K562 (cell line): Measurements from ENCODE around the gene MMP27. TPM values are rescaled to one million over a fixed set of nuclear protein-coding genes. Genes with fewer than 3 reads are reported as not detected.

ENCODE experiments used
- ATAC-seq: fragments of 200-7000 bp; cut with Tn5 transposase; 3 replicates; pipeline ENCODE4 v1.9.1; 2020; ENCODE audit warnings: moderate library complexity
- BruUV-seq: library from RNA; stranded (reverse); fragments of 400-500 nt; replicated peaks from 2 replicates; lab custom pipeline; 2021; lab: Mats Ljungman, UMichigan
- CTCF ChIA-PET: fragments of 300-600 bp; formaldehyde crosslinking; extraction: SDS; loops from one replicate; lab custom pipeline; 2021; ENCODE audit warnings: low intra/inter-chr PET ratio; lab: Yijun Ruan, JAX
- POLR2A ChIA-PET: fragments of 300-600, 350-650 bp; sonication (Branson Sonifier 250); formaldehyde crosslinking; extraction: SDS; loops from one replicate; lab custom pipeline; 2021; ENCODE audit warnings: antibody characterized with exemption, inconsistent platforms; lab: Yijun Ruan, JAX
- DNase-seq, 4 experiments: peaks; one replicate each; pipeline versions ENCODE4 v3.0.0 to v3.0.0-alpha.2; 2011 to 2018; ENCODE audit warnings: low spot score in 3 of 4, mixed read lengths in 3 of 4; ENCODE audit errors: extremely low read depth in 1 of 4
- FAIRE-seq: peaks from 2 replicates; lab custom pipeline; 2011; peaks lifted over from hg19 to GRCh38; lab: Jason Lieb, UNC
- H2AFZ ChIP-seq: 2 replicates; pipeline ENCODE4 v1.6.0; 2011; ENCODE audit warnings: low read depth, low read length, control low read depth, inconsistent platforms
- H3K27ac ChIP-seq: fragments of 200-600 bp; 3 replicates; pipeline ENCODE4 v1.8.0; 2011; ENCODE audit warnings: low read depth, mild to moderate bottlenecking, control low read depth, inconsistent platforms, low read length, moderate library complexity, mixed read lengths; ENCODE audit errors: extremely low read depth
- H3K27me3 ChIP-seq, 2 experiments: fragments of 300-600 bp in 1 of 2; 2 replicates in 1 of 2; 3 replicates in 1 of 2; pipeline versions ENCODE4 v1.6.0 to v1.8.0; 2011; ENCODE audit warnings: inconsistent platforms in 2 of 2, low read length in 2 of 2, mild to moderate bottlenecking in 1 of 2, mixed read lengths in 1 of 2, moderate library complexity in 1 of 2; ENCODE audit not compliant: control insufficient read depth in 2 of 2, insufficient read depth in 2 of 2
- H3K36me3 ChIP-seq: fragments of 300-600 bp; 3 replicates; pipeline ENCODE4 v1.8.0; 2011; ENCODE audit warnings: mild to moderate bottlenecking, low read length, inconsistent platforms; ENCODE audit not compliant: control insufficient read depth, insufficient read depth
- H3K4me1 ChIP-seq, 2 experiments: fragments of 200-600 bp in 1 of 2; replicated peaks in 1 of 2; 2 replicates in 1 of 2; 3 replicates in 1 of 2; pipeline versions ENCODE4 v1.5.1 to v1.8.0; 2011; ENCODE audit warnings: inconsistent platforms in 2 of 2, low read length in 2 of 2, mild to moderate bottlenecking in 1 of 2, mixed read lengths in 1 of 2, moderate library complexity in 1 of 2; ENCODE audit not compliant: control insufficient read depth in 2 of 2, insufficient read depth in 2 of 2
- H3K4me2 ChIP-seq: 2 replicates; pipeline ENCODE4 v1.6.1; 2011; ENCODE audit warnings: low read length, control low read depth, inconsistent platforms, mixed read lengths; ENCODE audit not compliant: insufficient read depth
- H3K4me3 ChIP-seq: fragments of 200-600 bp; sonication (generic), shearing (Covaris generic); 2 replicates; pipeline ENCODE4 v1.5.1; 2016; ENCODE audit warnings: control low read depth, inconsistent platforms
- H3K79me2 ChIP-seq: fragments of 200-600 bp; 3 replicates; pipeline ENCODE4 v1.8.0; 2011; ENCODE audit warnings: low read length, inconsistent platforms; ENCODE audit not compliant: control insufficient read depth, insufficient read depth
- H3K9ac ChIP-seq, 2 experiments: 2 replicates each; pipeline versions ENCODE4 v1.6.0 to v1.6.1; 2011; ENCODE audit warnings: low read depth in 2 of 2, low read length in 2 of 2, control low read depth in 1 of 2, inconsistent platforms in 1 of 2, mild to moderate bottlenecking in 1 of 2, mixed read lengths in 1 of 2; ENCODE audit not compliant: insufficient read depth in 1 of 2
- H3K9me1 ChIP-seq: one replicate; pipeline ENCODE4 v1.6.0; 2011; ENCODE audit warnings: inconsistent platforms, mild to moderate bottlenecking, low read length, moderate library complexity; ENCODE audit not compliant: control insufficient read depth, insufficient read depth
- H3K9me3 ChIP-seq: replicated peaks from 2 replicates; pipeline ENCODE4 v1.5.1; 2011; ENCODE audit warnings: low read depth, low read length, inconsistent platforms; ENCODE audit not compliant: control insufficient read depth, insufficient read depth
- H4K20me1 ChIP-seq: replicated peaks from 2 replicates; pipeline ENCODE4 v1.6.1; 2011; ENCODE audit warnings: low read length, inconsistent platforms, mixed read lengths; ENCODE audit not compliant: control insufficient read depth, insufficient read depth
- AFF1 ChIP-seq, 2 experiments: fragments of 450-650 bp; IDR thresholded peaks; 2 replicates each; pipeline ENCODE4 v1.6.1; 2018; ENCODE audit warnings: mild to moderate bottlenecking in 2 of 2, low read depth in 1 of 2; ENCODE audit not compliant: partially characterized antibody in 2 of 2
- CBFA2T3 ChIP-seq: fragments of 450-650 bp; IDR thresholded peaks from 2 replicates; pipeline ENCODE4 v1.6.1; 2017
- GABPA ChIP-seq: fragments of 200-800 bp; sonication (Bioruptor generic); conservative IDR thresholded peaks from 2 replicates; pipeline ENCODE4 v1.6.1; 2016; ENCODE audit warnings: low read depth, missing genetic modification characterization, missing compliant biosample characterization
- MYNN ChIP-seq, 2 experiments: sonication (generic); formaldehyde crosslinking in 1 of 2; IDR thresholded peaks; 2 replicates each; pipeline versions ENCODE4 v1.5.0 to v1.6.1; 2016 to 2020; ENCODE audit warnings: antibody characterized with exemption in 1 of 2, missing genetic modification reagents in 1 of 2
- SMARCB1 ChIP-seq: IDR thresholded peaks from 2 replicates; pipeline ENCODE4 v1.6.1; 2011; ENCODE audit warnings: improper control_type of control experiment, low read depth; ENCODE audit not compliant: insufficient read length
- SPI1 ChIP-seq: IDR thresholded peaks from 2 replicates; pipeline ENCODE4 v1.6.1; 2011; ENCODE audit warnings: low read depth, low read length, control low read depth, borderline replicate concordance
- TARDBP ChIP-seq: fragments of 450-650 bp; IDR thresholded peaks from 2 replicates; pipeline ENCODE4 v1.6.1; 2016
- ZBED1 ChIP-seq: IDR thresholded peaks from 2 replicates; pipeline ENCODE4 v1.6.1; 2014
- ZNF197 ChIP-seq: fragments of 200-800 bp; sonication (Bioruptor generic); IDR thresholded peaks from 2 replicates; pipeline ENCODE4 v1.6.1; 2016; ENCODE audit warnings: low read depth, missing genetic modification characterization, missing compliant biosample characterization
- ZNF431 ChIP-seq: sonication (generic); formaldehyde crosslinking; IDR thresholded peaks from 2 replicates; pipeline ENCODE4 v1.8.0; 2022; ENCODE audit warnings: mild to moderate bottlenecking, missing genetic modification reagents
- ZNF785 ChIP-seq: fragments of 250-450 bp; sonication (Bioruptor Pico); IDR thresholded peaks from 2 replicates; pipeline ENCODE4 v1.4.0; 2020; ENCODE audit warnings: mild to moderate bottlenecking
- WGBS: fragments of 100-300 bp; shearing (Covaris generic); methylation state at CpG from one replicate; pipeline ENCODE4 v1.1.6; 2016; ENCODE audit warnings: low coverage, mixed read lengths; ENCODE audit not compliant: insufficient coverage; ENCODE audit errors: missing lambda C conversion rate; 5-methylcytosine and 5-hydroxymethylcytosine counted together
- in situ Hi-C: fragments of 300-500 bp; cut with MboI; formaldehyde crosslinking; loops from 4 replicates; pipeline ENCODE4 v1.15.0; 2018; ENCODE audit warnings: inconsistent platforms, mixed read lengths
- intact Hi-C: fragments of 100-400 bp; cut with micrococcal nuclease; formaldehyde crosslinking; loops from 2 replicates; pipeline ENCODE4 v1.14.2; 2022
- polyA plus RNA-seq, 8 experiments: library from polyadenylated mRNA; depleted of rRNA in 4 of 8; stranded (reverse) in 5 of 8; unstranded in 3 of 8; fragments of >200 nt; fragmentation: Nextera tagmentation in 2 of 8; fragmentation: Illumina TruSeq in 1 of 8; extraction: Ambion mirVana in 2 of 8; extraction: Trizol in 1 of 8; gene quantifications; 2 replicates each; pipeline versions ENCODE4 v1.2.1 to v1.2.3, GENCODE V29; 2011 to 2014; ENCODE audit warnings: inconsistent platforms in 1 of 8, missing spikeins in 1 of 8
- total RNA-seq, 7 experiments: library from RNA; depleted of rRNA in 6 of 7; stranded (reverse); fragments of >200 nt in 6 of 7; fragmentation: Illumina TruSeq in 2 of 7; extraction: Trizol in 2 of 7; gene quantifications; 2 replicates each; pipeline versions ENCODE4 v1.2.1 to v1.2.3, GENCODE V29; 2011 to 2021; ENCODE audit warnings: low replicate concordance in 1 of 7
- TF ChIP-seq, protein P1 (sequence below): fragments of 250-450 bp; sonication (Bioruptor Pico); IDR thresholded peaks from 2 replicates; pipeline ENCODE4 v1.5.0; 2021

Gene MMP27
- total and polyA plus RNA-seq, 9 of the 15 experiments (the other 6 are each of a cell fraction or from before 2014, with no cell fraction given), result not detected

DNA sequence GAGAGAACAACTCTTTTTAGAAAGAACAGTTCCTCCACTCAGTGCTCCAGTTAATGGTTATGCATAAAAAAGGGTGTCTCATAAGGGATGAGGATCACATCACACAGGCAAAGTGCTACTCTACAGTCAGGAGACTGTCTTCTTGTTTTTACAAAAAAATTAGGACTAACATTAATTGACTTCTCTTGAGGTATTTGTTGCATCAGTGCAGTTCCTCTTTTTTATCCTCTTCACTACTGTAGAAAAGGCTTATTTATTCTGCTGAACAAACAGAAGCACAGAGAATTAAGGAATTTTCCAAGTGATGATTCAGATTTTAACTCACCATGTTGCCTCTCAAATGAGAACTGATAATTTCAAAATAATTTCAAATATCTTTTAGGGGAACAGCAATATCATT is 17.3 kb upstream of the MMP27 start:
- Histone ChIP-seq H3K36me3 (no peaks in the 10 kb centered on the region), H3K9me3 (no peaks in the 10 kb centered on the region), H3K9me1 (no peaks in the 10 kb centered on the region), H3K27me3 (no peaks in the 10 kb centered on the region), H3K9ac (no peak overlapping the region), H3K79me2 (no peaks in the 10 kb centered on the region), H3K4me2 (no peak overlapping the region), H2AFZ (no peak overlapping the region), H4K20me1 (no peaks in the 10 kb centered on the region)
- POLR2A ChIA-PET, result no interaction called here
- intact Hi-C loops, result no loop called here
- in situ Hi-C loops, result no loop called here
- no peak for FAIRE-seq
- ATAC-seq, result no peak
- BruUV-seq, result no TSS peak
- DNase-seq, result no peak
- TF ChIP-seq SMARCB1, result no peak
- TF ChIP-seq SPI1, result peak; percentile 62; the same call in 1 of the 2 replicates
- TF ChIP-seq, all 486 proteins: peak for 1
- CTCF ChIA-PET, result no interaction called here
- no peak overlapping the region for H3K4me3 ChIP-seq
- H3K4me1 ChIP-seq, result no peaks in the 10 kb centered on the region
- H3K27ac ChIP-seq, result no peak overlapping the region

DNA sequence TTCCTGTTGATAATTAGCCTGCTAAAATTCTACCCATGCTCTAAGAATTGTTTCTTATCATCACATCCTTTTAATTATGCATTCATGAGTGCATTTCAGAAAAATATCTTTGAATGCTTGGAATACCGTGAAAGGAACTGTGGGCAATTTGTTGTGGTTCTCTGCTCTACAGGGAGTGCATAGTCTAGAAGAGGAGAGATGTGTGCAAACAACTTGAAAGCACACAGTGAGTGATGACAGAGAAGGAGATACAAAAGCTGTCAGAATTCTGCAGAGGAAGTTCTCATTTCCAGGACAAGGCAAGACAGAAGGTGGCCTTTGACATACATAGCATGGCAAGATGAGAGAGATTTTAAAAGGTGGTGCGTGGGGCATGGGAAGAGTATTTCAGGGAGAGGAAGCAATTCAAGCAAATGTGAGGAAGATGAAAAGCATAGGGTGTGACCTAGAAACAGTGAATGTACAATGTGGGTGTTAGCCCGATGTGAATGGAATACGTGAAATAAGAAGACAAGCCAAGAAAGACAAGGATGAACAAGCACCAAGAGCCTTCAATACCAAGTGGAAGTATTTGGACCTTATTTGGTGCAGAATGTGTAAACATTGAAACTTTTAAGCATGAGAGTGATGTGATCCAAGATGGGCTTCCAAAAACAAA is 14.2 kb upstream of the MMP27 start:
- 2% methylated on average over 4 of the region's 4 CpGs for WGBS
- H3K36me3 ChIP-seq, result no peaks in the 10 kb centered on the region
- H2AFZ ChIP-seq, result no peak overlapping the region
- ChIA-PET POLR2A (no interaction called here), CTCF (no interaction called here)
- no peaks in the 10 kb centered on the region for H3K27me3 ChIP-seq
- H4K20me1 ChIP-seq, result no peaks in the 10 kb centered on the region
- FAIRE-seq, result no peak
- H3K27ac ChIP-seq, result no peak overlapping the region
- H3K9me3 ChIP-seq, result no peaks in the 10 kb centered on the region
- H3K4me1 ChIP-seq, result no peaks in the 10 kb centered on the region
- intact Hi-C loops, result no loop called here
- H3K79me2 ChIP-seq, result no peaks in the 10 kb centered on the region
- in situ Hi-C loops, result no loop called here
- BruUV-seq, result no TSS peak
- H3K4me3 ChIP-seq, result no peak overlapping the region
- no peak for ATAC-seq
- H3K4me2 ChIP-seq, result no peak overlapping the region
- no peak overlapping the region for H3K9ac ChIP-seq
- DNase-seq, result no peak
- no peaks in the 10 kb centered on the region for H3K9me1 ChIP-seq
- TF ChIP-seq GABPA (tag) (no peak), AFF1 (IDR thresholded peaks at IDR 0.05; ENCODE audit: low read depth in 1 of 2, partially characterized antibody in 2 of 2) (no peak), ZNF785 (CRISPR knock-in tag) (no peak), MYNN (IDR thresholded peaks at IDR 0.05) (no peak), MYNN (CRISPR knock-in tag; IDR thresholded peaks at IDR 0.05) (no peak), ZNF431 (CRISPR knock-in tag) (no peak), ZBED1 (no peak), ZNF197 (CRISPR knock-in tag) (no peak), CBFA2T3 (no peak), TARDBP (no peak)
- TF ChIP-seq, protein P1, sequence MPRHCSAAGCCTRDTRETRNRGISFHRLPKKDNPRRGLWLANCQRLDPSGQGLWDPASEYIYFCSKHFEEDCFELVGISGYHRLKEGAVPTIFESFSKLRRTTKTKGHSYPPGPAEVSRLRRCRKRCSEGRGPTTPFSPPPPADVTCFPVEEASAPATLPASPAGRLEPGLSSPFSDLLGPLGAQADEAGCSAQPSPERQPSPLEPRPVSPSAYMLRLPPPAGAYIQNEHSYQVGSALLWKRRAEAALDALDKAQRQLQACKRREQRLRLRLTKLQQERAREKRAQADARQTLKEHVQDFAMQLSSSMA, result no peak
